ENCODE results near the gene MROH2A.

- no peak for TF ChIP-seq CTCF (IDR thresholded peaks at IDR 0.05)
- TF ChIP-seq POLR2AphosphoS5 (IDR thresholded peaks at IDR 0.05; ENCODE audit: insufficient read depth in 1 of 2, low read depth in 1 of 2) = no peak
Measured at GRCh38 chr2:233855345-233855744, 77.2 kb downstream of the MROH2A start.
